Fibroblast of lung (primary cell): ENCODE measurements around the gene CRADD.

Source experiments
- CTCF ChIP-seq, 2 donors: IDR thresholded peaks in 1 of 2; conservative IDR thresholded peaks in 1 of 2; 1 replicate in 1 of 2; 2 replicates in 1 of 2; pipeline ENCODE4 v1.5.1; 2011 to 2012; ENCODE audit warnings: low read length in 2 of 2, control low read depth in 1 of 2, inconsistent platforms in 1 of 2, low read depth in 1 of 2, mild to moderate bottlenecking in 1 of 2
- EZH2 ChIP-seq: IDR thresholded peaks from 2 replicates; pipeline ENCODE4 v1.5.1; 2012; ENCODE audit warnings: low read length, control low read depth, mild to moderate bottlenecking; ENCODE audit errors: missing control alignments

GRCh38 chr12:93894391-93895088 is 217.4 kb downstream of the CRADD start:
- TF ChIP-seq CTCF (conservative IDR thresholded peaks at IDR 0.05 in 1 of 2, IDR thresholded peaks at IDR 0.05 in 1 of 2; ENCODE audit: low read depth in 1 of 2, low read length in 2 of 2) (no peak), EZH2 (no peak)
